Left lung (tissue), 10 donors: ENCODE results near the gene ATP11C. TPM values are rescaled to one million over a fixed set of nuclear protein-coding genes. Genes with fewer than 3 reads are reported as not detected.

Experiments used
- ATAC-seq: fragments of 200-7000 bp; cut with Tn5 transposase; one replicate; pipeline ENCODE4 v1.9.1; 2020; ENCODE audit warnings: moderate library complexity
- DNase-seq, 4 donors: peaks; one replicate each; pipeline ENCODE4 v3.0.0-alpha.2; 2013 to 2020
- H3K27ac ChIP-seq, 2 donors: fragments of 200-600 bp; sonication (generic) in 1 of 2; one replicate each; pipeline versions ENCODE4 v1.5.0 to v1.8.0; 2020 to 2021
- H3K27me3 ChIP-seq, 2 donors: fragments of 200-600 bp; sonication (generic) in 1 of 2; one replicate each; pipeline versions ENCODE4 v1.5.0 to v1.8.0; 2020 to 2021
- H3K36me3 ChIP-seq, 2 donors: fragments of 200-600 bp; sonication (generic) in 1 of 2; one replicate each; pipeline versions ENCODE4 v1.5.0 to v1.8.0; 2020 to 2021
- H3K4me1 ChIP-seq, 2 donors: fragments of 200-600 bp; one replicate each; pipeline ENCODE4 v1.8.0; 2021
- H3K4me3 ChIP-seq, 2 donors: fragments of 200-600 bp; sonication (generic) in 1 of 2; one replicate each; pipeline versions ENCODE4 v1.5.0 to v1.8.0; 2020 to 2021; ENCODE audit warnings: mild to moderate bottlenecking in 1 of 2
- H3K9me3 ChIP-seq, 2 donors: fragments of 200-600 bp; sonication (generic) in 1 of 2; one replicate each; pipeline versions ENCODE4 v1.5.0 to v1.8.0; 2020 to 2021
- intact Hi-C, 2 donors: fragments of 100-400 bp; cut with DNase I; formaldehyde crosslinking; loops; one replicate each; pipeline versions ENCODE4 v1.11.2 to v1.14.2; 2022
- polyA plus RNA-seq, 6 donors: library from polyadenylated mRNA; unstranded; fragments of 120-200 nt; gene quantifications; one replicate each; pipeline ENCODE4 v1.2.1, GENCODE V29; 2013; ENCODE audit not compliant: insufficient read length in 6 of 6
- total RNA-seq, 2 donors: library from RNA; stranded (reverse); fragmentation: NEBNext Ultra II Directional; extraction: Animal tissue kit (Norgen Biotek cat#: 25700); gene quantifications; one replicate each; pipeline ENCODE4 v1.2.1, GENCODE V29; 2021
- TF ChIP-seq, protein P1 (sequence below), 2 donors: fragments of 200-600 bp; sonication (generic) in 1 of 2; IDR thresholded peaks; one replicate each; pipeline versions ENCODE4 v1.5.0 to v1.8.0; 2021; ENCODE audit warnings: antibody characterized with exemption in 2 of 2
- donor health status: DM: no; HTN: yes; CAD: no.
- donor health status: DM: no; HTN: no; CAD: no.

The ATP11C gene
- total and polyA plus RNA-seq, 8 donors = 11.1 to 24.7 (median 23.1) TPM

DNA sequence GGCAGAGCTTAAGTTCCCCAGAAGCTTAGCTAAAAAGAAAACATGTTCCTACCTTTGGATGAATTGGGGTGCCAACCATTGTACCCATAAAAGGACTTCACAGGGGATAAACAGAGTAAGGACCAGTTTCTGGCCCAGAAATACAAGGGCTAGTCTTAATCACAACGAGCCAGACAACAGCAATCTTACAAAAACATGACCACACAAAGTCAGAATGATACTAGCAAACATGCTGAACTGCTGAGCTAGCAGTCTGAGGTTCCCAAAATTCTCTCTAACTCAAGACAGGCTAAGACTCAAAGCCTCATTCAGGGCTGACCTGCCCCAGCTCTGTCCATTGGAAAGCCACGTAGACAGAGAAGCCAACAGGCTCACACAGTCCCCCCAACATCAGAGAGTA lies 40.3 kb downstream of the ATP11C start:
- Histone ChIP-seq H3K36me3 (no peaks in the 10 kb centered on the region), H3K27ac (no peak overlapping the region), H3K4me3 (no peak overlapping the region), H3K4me1 (peaks cover 0 to 3% of the 10 kb centered on the region in 2 donors), H3K27me3 (no peaks in the 10 kb centered on the region), H3K9me3 (no peaks in the 10 kb centered on the region)
- DNase-seq (no peak), ATAC-seq (no peak)
- TF ChIP-seq, protein P1, sequence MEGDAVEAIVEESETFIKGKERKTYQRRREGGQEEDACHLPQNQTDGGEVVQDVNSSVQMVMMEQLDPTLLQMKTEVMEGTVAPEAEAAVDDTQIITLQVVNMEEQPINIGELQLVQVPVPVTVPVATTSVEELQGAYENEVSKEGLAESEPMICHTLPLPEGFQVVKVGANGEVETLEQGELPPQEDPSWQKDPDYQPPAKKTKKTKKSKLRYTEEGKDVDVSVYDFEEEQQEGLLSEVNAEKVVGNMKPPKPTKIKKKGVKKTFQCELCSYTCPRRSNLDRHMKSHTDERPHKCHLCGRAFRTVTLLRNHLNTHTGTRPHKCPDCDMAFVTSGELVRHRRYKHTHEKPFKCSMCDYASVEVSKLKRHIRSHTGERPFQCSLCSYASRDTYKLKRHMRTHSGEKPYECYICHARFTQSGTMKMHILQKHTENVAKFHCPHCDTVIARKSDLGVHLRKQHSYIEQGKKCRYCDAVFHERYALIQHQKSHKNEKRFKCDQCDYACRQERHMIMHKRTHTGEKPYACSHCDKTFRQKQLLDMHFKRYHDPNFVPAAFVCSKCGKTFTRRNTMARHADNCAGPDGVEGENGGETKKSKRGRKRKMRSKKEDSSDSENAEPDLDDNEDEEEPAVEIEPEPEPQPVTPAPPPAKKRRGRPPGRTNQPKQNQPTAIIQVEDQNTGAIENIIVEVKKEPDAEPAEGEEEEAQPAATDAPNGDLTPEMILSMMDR (IDR thresholded peaks at IDR 0.05) = no peak
- intact Hi-C loops = no loop called here

- H3K9me3 ChIP-seq = no peaks in the 10 kb centered on the region
- intact Hi-C loops = no loop called here
- no peak for DNase-seq
- H3K4me3 ChIP-seq = no peak overlapping the region
- peaks cover 0 to 3% of the 10 kb centered on the region in 2 donors for H3K4me1 ChIP-seq
- no peak for ATAC-seq
- no peaks in the 10 kb centered on the region for H3K36me3 ChIP-seq
- no peak overlapping the region for H3K27ac ChIP-seq
- no peaks in the 10 kb centered on the region for H3K27me3 ChIP-seq
- TF ChIP-seq, protein P1 (IDR thresholded peaks at IDR 0.05) = no peak
Observed at GRCh38 chrX:139890991-139891700, 41.7 kb downstream of the ATP11C start.

DNA sequence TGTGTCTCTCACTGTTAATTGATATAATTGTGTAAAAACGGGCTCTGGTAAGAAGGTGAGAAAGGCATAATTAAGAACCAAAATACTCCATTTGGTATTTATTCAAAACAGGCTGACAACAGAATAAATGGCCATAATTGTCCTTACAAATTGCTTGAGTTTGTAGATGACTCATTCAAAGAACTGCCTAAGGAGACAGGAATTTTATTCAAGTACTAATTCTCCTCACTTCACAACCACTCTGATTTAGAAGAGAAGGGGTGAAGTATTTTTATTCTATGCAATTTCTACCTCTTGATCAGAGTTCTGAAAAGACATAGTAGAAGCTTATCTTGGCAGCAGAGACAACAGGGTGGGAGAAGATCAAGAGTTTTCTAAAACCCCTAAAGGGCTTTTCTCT lies 43.1 kb downstream of the ATP11C start:
- no peaks in the 10 kb centered on the region for H3K36me3 ChIP-seq
- intact Hi-C loops = no loop called here
- no peak overlapping the region for H3K27ac ChIP-seq
- H3K4me3 ChIP-seq = no peak overlapping the region
- TF ChIP-seq, protein P1 (IDR thresholded peaks at IDR 0.05) = no peak
- no peaks in the 10 kb centered on the region for H3K27me3 ChIP-seq
- ATAC-seq = peak; percentile 76
- H3K4me1 ChIP-seq = peaks cover 0 to 3% of the 10 kb centered on the region in 2 donors
- no peak for DNase-seq
- no peaks in the 10 kb centered on the region for H3K9me3 ChIP-seq

- H3K27ac ChIP-seq = no peak overlapping the region
- intact Hi-C loops = no loop called here
- H3K36me3 ChIP-seq = no peaks in the 10 kb centered on the region
- H3K27me3 ChIP-seq = no peaks in the 10 kb centered on the region
- H3K4me1 ChIP-seq = peaks cover 0 to 6% of the 10 kb centered on the region in 2 donors
- H3K4me3 ChIP-seq = no peak overlapping the region
- DNase-seq (no peak), ATAC-seq (no peak)
- no peaks in the 10 kb centered on the region for H3K9me3 ChIP-seq
- TF ChIP-seq, protein P1 (IDR thresholded peaks at IDR 0.05) = no peak
Observed at GRCh38 chrX:139883984-139884383, 48.9 kb downstream of the ATP11C start.

- Histone ChIP-seq H3K27ac (no peak overlapping the region), H3K27me3 (no peaks in the 10 kb centered on the region), H3K4me3 (no peak overlapping the region), H3K9me3 (no peaks in the 10 kb centered on the region), H3K36me3 (no peaks in the 10 kb centered on the region), H3K4me1 (peaks cover 0 to 6% of the 10 kb centered on the region in 2 donors)
- ATAC-seq = no peak
- intact Hi-C loops = no loop called here
- no peak for DNase-seq
- TF ChIP-seq, protein P1 (IDR thresholded peaks at IDR 0.05) = no peak
Observed at GRCh38 chrX:139882299-139882698, 50.6 kb downstream of the ATP11C start.
